Hepatocyte (in vitro differentiated cells): ENCODE results near the gene PPM1B. TPM values are rescaled to one million over a fixed set of nuclear protein-coding genes. Genes with fewer than 3 reads are reported as not detected.

Source experiments
- DNase-seq: peaks from one replicate; pipeline ENCODE4 v3.0.0-alpha.2; 2016; ENCODE audit warnings: low spot score
- H2AFZ ChIP-seq: fragments of 200-600 bp; sonication (generic); 2 replicates; pipeline ENCODE4 v1.6.0; 2016; ENCODE audit warnings: antibody characterized with exemption, mild to moderate bottlenecking
- H3K27ac ChIP-seq: fragments of 200-600 bp; sonication (generic); 2 replicates; pipeline ENCODE4 v1.5.1; 2016; ENCODE audit warnings: mild to moderate bottlenecking
- H3K27me3 ChIP-seq: fragments of 200-600 bp; sonication (generic); 2 replicates; pipeline ENCODE4 v1.6.1; 2016
- H3K36me3 ChIP-seq: fragments of 200-600 bp; sonication (generic); replicated peaks from 2 replicates; pipeline ENCODE4 v1.5.1; 2016; ENCODE audit warnings: low read depth; ENCODE audit not compliant: insufficient read depth
- H3K4me1 ChIP-seq: fragments of 200-600 bp; sonication (generic); 2 replicates; pipeline ENCODE4 v1.5.1; 2016; ENCODE audit warnings: mild to moderate bottlenecking, moderate library complexity; ENCODE audit not compliant: insufficient read depth
- H3K4me2 ChIP-seq: fragments of 200-600 bp; sonication (generic); 2 replicates; pipeline ENCODE4 v1.6.0; 2016
- H3K4me3 ChIP-seq: fragments of 200-600 bp; sonication (generic); 2 replicates; pipeline ENCODE4 v1.5.1; 2016; ENCODE audit warnings: mild to moderate bottlenecking
- H3K79me2 ChIP-seq: fragments of 200-600 bp; sonication (generic); 2 replicates; pipeline ENCODE4 v1.6.0; 2017; ENCODE audit warnings: mild to moderate bottlenecking
- H3K9me2 ChIP-seq: fragments of 200-600 bp; sonication (generic); replicated peaks from 2 replicates; pipeline ENCODE4 v1.6.0; 2017; ENCODE audit warnings: mild to moderate bottlenecking; ENCODE audit not compliant: insufficient read depth
- H3K9me3 ChIP-seq: fragments of 200-600 bp; sonication (generic); 2 replicates; pipeline ENCODE4 v1.5.1; 2016; ENCODE audit warnings: low read depth, mild to moderate bottlenecking
- H4K20me1 ChIP-seq: fragments of 200-600 bp; sonication (generic); 2 replicates; pipeline ENCODE4 v1.6.0; 2016; ENCODE audit warnings: mild to moderate bottlenecking; ENCODE audit not compliant: insufficient read depth, poor library complexity, severe bottlenecking
- CTCF ChIP-seq: fragments of 200-600 bp; sonication (generic); IDR thresholded peaks from 2 replicates; pipeline ENCODE4 v1.5.1; 2016; ENCODE audit warnings: antibody characterized with exemption, mild to moderate bottlenecking; ENCODE audit not compliant: poor library complexity
- EZH2 ChIP-seq: fragments of 200-600 bp; sonication (generic); IDR thresholded peaks from 2 replicates; pipeline ENCODE4 v1.6.1; 2016; ENCODE audit warnings: antibody characterized with exemption, mild to moderate bottlenecking, borderline replicate concordance
- EZH2phosphoT487 ChIP-seq: fragments of 200-600 bp; sonication (generic); IDR thresholded peaks from one replicate; pipeline ENCODE4 v1.6.1; 2018; ENCODE audit warnings: antibody characterized with exemption, mild to moderate bottlenecking, low read depth, moderate library complexity; ENCODE audit not compliant: unreplicated experiment, severe bottlenecking
- WGBS: methylation state at CpG from one replicate; pipeline ENCODE4 v1.1.6; 2016; ENCODE audit warnings: low lambda C conversion rate; ENCODE audit errors: missing lambda C conversion rate; 5-methylcytosine and 5-hydroxymethylcytosine counted together
- polyA plus RNA-seq: library from polyadenylated mRNA; unstranded; fragments of >200 nt; fragmentation: Nextera tagmentation; extraction: Ambion mirVana; gene quantifications from 2 replicates; pipeline ENCODE4 v1.2.1, GENCODE V29; 2016
- total RNA-seq: library from RNA; depleted of rRNA; stranded (reverse); fragments of >200 nt; gene quantifications from 2 replicates; pipeline ENCODE4 v1.2.3, GENCODE V29; 2014

The PPM1B gene
- total and polyA plus RNA-seq, 2 experiments from 2014 or later = 39.1 to 49.1 TPM

DNA sequence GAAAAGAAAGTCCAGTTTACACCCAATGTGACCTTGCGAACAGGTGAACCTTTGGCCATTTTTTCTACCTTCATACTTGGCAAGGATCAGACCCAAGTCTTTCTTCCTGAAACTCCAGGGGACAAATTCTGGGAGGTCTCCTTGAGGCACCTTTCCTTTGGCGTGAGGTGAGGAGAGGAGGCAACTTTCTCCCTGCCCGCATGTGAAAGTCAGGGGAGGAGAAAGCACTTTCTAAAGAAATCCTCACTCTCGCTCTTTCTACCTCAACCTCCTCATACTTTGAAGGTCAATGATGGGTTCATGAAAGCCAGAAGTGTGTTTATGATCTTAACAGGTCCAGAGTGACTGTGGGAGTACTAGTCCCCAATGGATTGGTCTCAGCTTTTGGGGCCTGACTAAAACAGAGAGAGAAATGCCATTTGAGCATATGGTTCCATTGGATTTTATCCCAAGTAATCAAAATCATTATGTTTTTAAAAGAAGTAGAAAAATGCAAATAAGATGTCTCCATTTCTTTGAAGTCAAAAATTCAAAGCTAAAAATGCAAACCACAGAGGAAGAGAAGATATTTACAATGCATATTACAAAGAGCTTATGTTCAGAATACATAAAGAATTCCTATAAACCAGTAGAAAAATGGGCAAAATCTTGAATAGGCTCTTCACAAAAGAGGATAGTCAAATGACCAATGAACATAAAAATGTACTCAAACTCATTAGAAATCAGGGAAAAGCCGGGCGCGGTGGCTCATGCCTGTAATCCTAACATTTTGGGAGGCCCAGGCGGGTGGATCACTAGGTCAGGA, 15.6 kb upstream of the PPM1B start:
- Histone ChIP-seq H3K79me2 (no peaks in the 10 kb centered on the region), H3K27me3 (no peaks in the 10 kb centered on the region), H3K36me3 (no peaks in the 10 kb centered on the region), H3K4me3 (no peak overlapping the region), H3K4me1 (no peaks in the 10 kb centered on the region), H3K9me2 (no peaks in the 10 kb centered on the region), H3K9me3 (no peaks in the 10 kb centered on the region), H4K20me1 (no peaks in the 10 kb centered on the region), H3K4me2 (no peak overlapping the region), H2AFZ (no peak overlapping the region), H3K27ac (no peak overlapping the region)
- TF ChIP-seq CTCF = no peak
- no peak for TF ChIP-seq EZH2
- no peak for TF ChIP-seq EZH2phosphoT487
- WGBS = 94% methylated on average over 8 of the region's 8 CpGs
- no peak for DNase-seq

- H3K4me2 ChIP-seq = no peak overlapping the region
- no peak overlapping the region for H3K4me3 ChIP-seq
- H3K79me2 ChIP-seq = no peaks in the 10 kb centered on the region
- no peak for DNase-seq
- H2AFZ ChIP-seq = no peak overlapping the region
- H3K9me2 ChIP-seq = no peaks in the 10 kb centered on the region
- TF ChIP-seq EZH2phosphoT487 = no peak
- no peak for TF ChIP-seq EZH2
- no peak for TF ChIP-seq CTCF
- H3K27ac ChIP-seq = no peak overlapping the region
- H3K36me3 ChIP-seq = no peaks in the 10 kb centered on the region
- H4K20me1 ChIP-seq = no peaks in the 10 kb centered on the region
- 74% methylated on average over 5 of the region's 5 CpGs for WGBS
- H3K27me3 ChIP-seq = no peaks in the 10 kb centered on the region
- H3K4me1 ChIP-seq = no peaks in the 10 kb centered on the region
- H3K9me3 ChIP-seq = no peaks in the 10 kb centered on the region
These were observed 12.8 kb upstream of the PPM1B start for GRCh38 chr2:44155666-44156446.

DNA sequence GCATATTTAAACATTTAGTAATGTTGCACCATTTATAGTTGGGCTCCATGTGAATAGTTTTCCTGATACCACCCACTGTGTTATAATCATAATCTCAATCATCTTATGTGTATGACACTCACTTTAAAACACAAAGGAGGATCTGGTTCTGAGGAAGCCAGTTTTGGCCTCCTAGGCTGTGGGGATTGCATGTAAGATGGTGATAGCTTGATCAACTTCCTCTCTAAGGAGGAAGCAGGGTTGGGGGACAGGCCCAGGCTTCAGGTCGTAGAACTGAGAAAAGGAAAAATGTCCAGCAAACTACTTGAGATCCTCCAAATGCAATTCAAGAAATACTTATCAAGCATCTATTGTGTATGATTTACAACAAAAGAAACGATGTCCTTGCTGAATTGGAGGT, 4.9 kb upstream of the PPM1B start:
- Histone ChIP-seq H3K4me2 (no peak overlapping the region), H3K9me2 (no peaks in the 10 kb centered on the region), H3K79me2 (no peaks in the 10 kb centered on the region), H2AFZ (no peak overlapping the region), H3K9me3 (no peaks in the 10 kb centered on the region), H3K27ac (no peak overlapping the region), H3K27me3 (no peaks in the 10 kb centered on the region), H3K4me3 (no peak overlapping the region), H3K4me1 (no peaks in the 10 kb centered on the region), H4K20me1 (no peaks in the 10 kb centered on the region), H3K36me3 (no peaks in the 10 kb centered on the region)
- WGBS = 85% methylated on average over 2 of the region's 2 CpGs
- DNase-seq = no peak
- TF ChIP-seq EZH2phosphoT487 (no peak), CTCF (no peak), EZH2 (no peak)
